GM18867 (cell line): ENCODE data around the gene EPS15.
"Not testable (repeated sequence)": the region's sequence is repeated elsewhere in the genome, so short reads cannot be mapped to it uniquely, and the experiment has no call there.

Experiments
- ATAC-seq: cut with Tn5 transposase; IDR thresholded peaks from one replicate; pipeline ENCODE4 v1.9.1; 2021; ENCODE audit warnings: mild to moderate bottlenecking, moderate library complexity; ENCODE audit not compliant: unreplicated experiment

EPS15 gene

GRCh38 chr1:51433269-51433971 is 85.6 kb downstream of the EPS15 start:
- ATAC-seq: no peak

- no peak for ATAC-seq
Measured at GRCh38 chr1:51432146-51432545, 86.9 kb downstream of the EPS15 start.

GRCh38 chr1:51427438-51427837 is 91.6 kb downstream of the EPS15 start:
- no peak for ATAC-seq

GRCh38 chr1:51425955-51426354 is 93.1 kb downstream of the EPS15 start:
- no peak for ATAC-seq

- ATAC-seq: no peak
Measured at GRCh38 chr1:51425273-51425672, 93.8 kb downstream of the EPS15 start.

GRCh38 chr1:51423073-51423821 is 95.8 kb downstream of the EPS15 start:
- no peak for ATAC-seq

GRCh38 chr1:51422367-51423072 is 96.5 kb downstream of the EPS15 start:
- ATAC-seq: no peak

GRCh38 chr1:51421964-51422363 is 97.1 kb downstream of the EPS15 start:
- ATAC-seq: peak; percentile 59

- ATAC-seq: no peak
Measured at GRCh38 chr1:51420867-51421627, 98.0 kb downstream of the EPS15 start.

GRCh38 chr1:51418384-51418959 is 100.6 kb downstream of the EPS15 start:
- no peak for ATAC-seq

GRCh38 chr1:51417496-51418383 is 101.3 kb downstream of the EPS15 start:
- no peak for ATAC-seq

- ATAC-seq: no peak
Measured at GRCh38 chr1:51416910-51417309, 102.2 kb downstream of the EPS15 start.

GRCh38 chr1:51415963-51416362 is 103.1 kb downstream of the EPS15 start:
- ATAC-seq: no peak

GRCh38 chr1:51414811-51415210 is 104.3 kb downstream of the EPS15 start:
- no peak for ATAC-seq

GRCh38 chr1:51411820-51412219 is 107.2 kb downstream of the EPS15 start:
- not testable (repeated sequence) for ATAC-seq

- no peak for ATAC-seq
Measured at GRCh38 chr1:51410568-51411460, 108.3 kb downstream of the EPS15 start.

GRCh38 chr1:51409755-51410541 is 109.1 kb downstream of the EPS15 start:
- ATAC-seq: not testable (repeated sequence)

- no peak for ATAC-seq
Measured at GRCh38 chr1:51392241-51392640, 126.8 kb downstream of the EPS15 start.
